NT2/D1 (cell line): ENCODE data around the gene SLC16A10.

Experiments used
- SUZ12 ChIP-seq: IDR thresholded peaks from 2 replicates; pipeline ENCODE4 v1.6.1; 2011; ENCODE audit not compliant: insufficient read length, insufficient read depth; ENCODE audit errors: extremely low read depth
- ZNF274 ChIP-seq: IDR thresholded peaks from 2 replicates; pipeline ENCODE4 v1.6.1; 2011; ENCODE audit warnings: mild to moderate bottlenecking, low read depth, low read length

DNA sequence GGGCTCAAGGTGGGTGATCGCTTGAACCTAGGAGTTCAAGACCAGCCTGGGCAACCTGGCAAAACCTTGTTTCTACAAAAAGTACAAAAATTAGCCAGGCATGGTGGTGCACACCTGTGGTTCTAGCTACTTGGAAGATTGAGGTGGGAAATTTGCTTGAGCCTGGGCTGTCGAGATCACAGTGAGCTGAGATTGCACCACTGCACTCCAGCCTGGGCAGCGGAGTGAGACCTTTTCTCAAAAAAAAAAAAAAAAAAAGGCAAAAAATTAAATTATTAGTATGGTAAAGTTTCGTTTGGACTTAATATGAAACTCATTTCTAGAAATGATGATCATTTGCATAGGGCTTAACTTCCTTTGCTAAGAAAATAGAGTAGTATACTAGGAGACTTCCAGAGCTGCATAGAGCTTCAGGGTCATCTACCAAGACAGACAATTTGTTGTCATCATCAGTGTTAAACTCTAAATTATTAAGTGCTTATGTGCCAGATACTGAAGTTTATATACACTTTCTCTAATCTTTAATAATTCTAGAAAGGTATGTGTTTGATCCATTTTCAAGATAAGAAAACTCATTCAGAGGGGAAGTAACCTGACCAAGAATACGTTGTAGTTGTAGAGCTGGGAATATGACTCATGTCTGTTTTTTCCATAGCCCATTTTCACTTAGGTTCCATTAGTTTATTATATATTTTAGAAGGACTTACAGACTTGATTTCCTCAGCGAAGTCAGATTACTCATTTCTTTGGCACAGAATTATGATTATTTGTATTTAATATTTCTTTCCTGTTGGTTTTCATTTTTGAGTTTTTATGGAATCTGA is 84.5 kb downstream of the SLC16A10 start:
- no peak for TF ChIP-seq ZNF274
- TF ChIP-seq SUZ12, result no peak
